ENCODE results near the gene GNB3. TPM values are rescaled to one million over a fixed set of nuclear protein-coding genes. Genes with fewer than 3 reads are reported as not detected.

GNB3 gene
- total and polyA plus RNA-seq, 3 experiments from 2014 or later = 0.48 to 0.78 TPM; not detected in 1

Other genes starting within 250 kb of the GNB3 start
- gene CHD4, start 233.5 kb upstream of the GNB3 start, total RNA-seq = 100 to 1,000 TPM; 287 to 293 TPM
- gene CHD4, start 233.5 kb upstream of the GNB3 start, polyA plus RNA-seq = 58.1 TPM
- gene LPAR5, start 205.0 kb upstream of the GNB3 start, total RNA-seq = 10 to 100 TPM; 10.6 to 11.4 TPM
- 26.5 TPM for gene LPAR5, start 205.0 kb upstream of the GNB3 start, polyA plus RNA-seq
- gene ACRBP, start 193.5 kb upstream of the GNB3 start, total RNA-seq = 1 to 10 TPM; 1.8 to 2.0 TPM
- gene ACRBP, start 193.5 kb upstream of the GNB3 start, polyA plus RNA-seq = not detected
- gene ING4, start 177.8 kb upstream of the GNB3 start, total RNA-seq = 10 to 100 TPM; 17.4 to 18.5 TPM
- gene ING4, start 177.8 kb upstream of the GNB3 start, polyA plus RNA-seq = 80.3 TPM
- 10 to 100 TPM; 58.1 to 63.3 TPM for gene ZNF384, start 151.6 kb upstream of the GNB3 start, total RNA-seq
- gene ZNF384, start 151.6 kb upstream of the GNB3 start, polyA plus RNA-seq = 37.2 TPM
- under 1 TPM; 0.49 to 0.79 TPM for gene PIANP, start 140.1 kb upstream of the GNB3 start, total RNA-seq
- 0.77 TPM for gene PIANP, start 140.1 kb upstream of the GNB3 start, polyA plus RNA-seq
- 10 to 100 TPM; 48.8 to 49.7 TPM for gene COPS7A, start 116.9 kb upstream of the GNB3 start, total RNA-seq
- gene COPS7A, start 116.9 kb upstream of the GNB3 start, polyA plus RNA-seq = 46.2 TPM
- gene MLF2, start 87.8 kb upstream of the GNB3 start, total RNA-seq = 100 to 1,000 TPM; 141 to 146 TPM
- gene MLF2, start 87.8 kb upstream of the GNB3 start, polyA plus RNA-seq = 141 TPM
- 10 to 100 TPM; 75.3 to 87.2 TPM for gene PTMS, start 74.6 kb upstream of the GNB3 start, total RNA-seq
- gene PTMS, start 74.6 kb upstream of the GNB3 start, polyA plus RNA-seq = 10.9 TPM
- 100 to 1,000 TPM; 236 to 245 TPM for gene LAG3, start 68.4 kb upstream of the GNB3 start, total RNA-seq
- gene LAG3, start 68.4 kb upstream of the GNB3 start, polyA plus RNA-seq = 37.3 TPM
- gene CD4, start 51.4 kb upstream of the GNB3 start, total RNA-seq = 1 to 10 TPM; 1.2 to 1.8 TPM
- 0.30 TPM for gene CD4, start 51.4 kb upstream of the GNB3 start, polyA plus RNA-seq
- under 1 TPM in 1 of 2 experiments, not detected in 1; 0.11 TPM for gene GPR162, start 19.1 kb upstream of the GNB3 start, total RNA-seq
- not detected for gene GPR162, start 19.1 kb upstream of the GNB3 start, polyA plus RNA-seq
- 1 to 10 TPM; 2.4 to 2.5 TPM for gene P3H3, start 12.5 kb upstream of the GNB3 start, total RNA-seq
- gene P3H3, start 12.5 kb upstream of the GNB3 start, polyA plus RNA-seq = 2.9 TPM
- 10 to 100 TPM; 35.9 to 37.6 TPM for gene CDCA3, start 10.4 kb downstream of the GNB3 start, total RNA-seq
- 0.68 TPM for gene CDCA3, start 10.4 kb downstream of the GNB3 start, polyA plus RNA-seq
- gene USP5, start 11.2 kb downstream of the GNB3 start, total RNA-seq = 100 to 1,000 TPM; 154 TPM
- gene USP5, start 11.2 kb downstream of the GNB3 start, polyA plus RNA-seq = 49.7 TPM
- 1,000 to 10,000 TPM; 1,331 to 1,374 TPM for gene TPI1, start 26.6 kb downstream of the GNB3 start, total RNA-seq
- 613 TPM for gene TPI1, start 26.6 kb downstream of the GNB3 start, polyA plus RNA-seq
- gene SPSB2, start 32.4 kb downstream of the GNB3 start, total RNA-seq = 1 to 10 TPM; 7.7 to 8.1 TPM
- 11.4 TPM for gene SPSB2, start 32.4 kb downstream of the GNB3 start, polyA plus RNA-seq
- 1 to 10 TPM; 4.9 to 5.0 TPM for gene LRRC23, start 63.9 kb downstream of the GNB3 start, total RNA-seq
- 5.0 TPM for gene LRRC23, start 63.9 kb downstream of the GNB3 start, polyA plus RNA-seq
- gene ENO2, start 73.7 kb downstream of the GNB3 start, total RNA-seq = 100 to 1,000 TPM; 125 to 131 TPM
- 36.4 TPM for gene ENO2, start 73.7 kb downstream of the GNB3 start, polyA plus RNA-seq
- gene ATN1, start 87.0 kb downstream of the GNB3 start, total RNA-seq = 10 to 100 TPM; 54.8 to 60.4 TPM
- gene ATN1, start 87.0 kb downstream of the GNB3 start, polyA plus RNA-seq = 0.62 TPM
- not detected for gene RNU7-1, start 102.9 kb downstream of the GNB3 start, total RNA-seq
- not detected for gene RNU7-1, start 102.9 kb downstream of the GNB3 start, polyA plus RNA-seq
- gene C12orf57, start 103.1 kb downstream of the GNB3 start, total RNA-seq = 100 to 1,000 TPM; 297 to 304 TPM
- 259 TPM for gene C12orf57, start 103.1 kb downstream of the GNB3 start, polyA plus RNA-seq
- gene PTPN6, start 110.4 kb downstream of the GNB3 start, total RNA-seq = 100 to 1,000 TPM; 456 to 460 TPM
- 379 TPM for gene PTPN6, start 110.4 kb downstream of the GNB3 start, polyA plus RNA-seq
- gene PHB2, start 129.7 kb downstream of the GNB3 start, total RNA-seq = 100 to 1,000 TPM; 499 to 503 TPM
- 116 TPM for gene PHB2, start 129.7 kb downstream of the GNB3 start, polyA plus RNA-seq
- gene EMG1, start 130.0 kb downstream of the GNB3 start, total RNA-seq = 100 to 1,000 TPM; 158 to 161 TPM
- gene EMG1, start 130.0 kb downstream of the GNB3 start, polyA plus RNA-seq = 64.4 TPM
- gene LPCAT3, start 177.6 kb downstream of the GNB3 start, total RNA-seq = 10 to 100 TPM; 20.4 to 22.1 TPM
- 25.5 TPM for gene LPCAT3, start 177.6 kb downstream of the GNB3 start, polyA plus RNA-seq
- under 1 TPM; 0.64 to 0.83 TPM for gene C1S, start 219.8 kb downstream of the GNB3 start, total RNA-seq
- not detected for gene C1S, start 219.8 kb downstream of the GNB3 start, polyA plus RNA-seq

Data from CD8-positive, alpha-beta memory T cell (primary cell).